Right lung (tissue), 5 donors: Measurements from ENCODE around the gene USP30. TPM values are rescaled to one million over a fixed set of nuclear protein-coding genes. Genes with fewer than 3 reads are reported as not detected.
A peak's percentile ranks its signal among the peaks of the same experiment; 100 is the strongest.
"Not testable (repeated sequence)": the region's sequence is repeated elsewhere in the genome, so short reads cannot be mapped to it uniquely, and the experiment has no call there.

Experiments used
- DNase-seq, 2 donors: peaks; one replicate each; pipeline ENCODE4 v3.0.0-alpha.2; 2013
- polyA plus RNA-seq, 5 donors: library from polyadenylated mRNA; unstranded; fragments of 120-200 nt; gene quantifications; one replicate each; pipeline versions ENCODE4 v1.2.1 to v1.2.3, GENCODE V29; 2013; ENCODE audit warnings: inconsistent platforms in 1 of 5, low replicate concordance in 1 of 5; ENCODE audit not compliant: insufficient read length in 5 of 5, insufficient read depth in 1 of 5

The USP30 gene
- polyA plus RNA-seq, 5 donors = 20.2 to 29.3 (median 24.6) TPM

- not testable (repeated sequence) for DNase-seq
These were observed 2.6 kb upstream of the USP30 start for GRCh38 chr12:109049794-109050193.

- no peak for DNase-seq
These were observed 321 bp upstream of the USP30 start for GRCh38 chr12:109052097-109052413.

GRCh38 chr12:109053382-109054123, 1.2 kb downstream of the USP30 start:
- DNase-seq = peak; percentile 1

DNA sequence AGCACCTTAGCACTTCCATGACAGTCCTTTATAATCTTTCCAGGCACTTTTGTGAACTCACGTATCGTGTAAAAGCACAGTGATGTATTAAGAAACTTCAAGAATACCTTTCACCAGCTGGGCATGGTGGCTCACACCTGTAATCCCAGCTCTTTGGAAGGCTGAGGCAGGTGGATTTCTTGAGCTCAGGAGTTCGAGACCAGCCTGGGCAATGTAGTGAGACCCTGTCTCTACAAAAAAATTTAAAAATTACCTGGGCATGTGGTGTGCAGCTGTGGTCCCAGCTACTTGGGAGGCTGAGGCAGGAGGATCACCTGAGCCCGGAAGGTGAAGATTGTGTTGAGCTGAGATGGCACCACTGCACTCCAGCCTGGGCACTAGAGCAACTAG, 1.7 kb downstream of the USP30 start:
- not testable (repeated sequence) for DNase-seq

- DNase-seq = no peak
These were observed 2.1 kb downstream of the USP30 start for GRCh38 chr12:109054520-109054919.

DNA sequence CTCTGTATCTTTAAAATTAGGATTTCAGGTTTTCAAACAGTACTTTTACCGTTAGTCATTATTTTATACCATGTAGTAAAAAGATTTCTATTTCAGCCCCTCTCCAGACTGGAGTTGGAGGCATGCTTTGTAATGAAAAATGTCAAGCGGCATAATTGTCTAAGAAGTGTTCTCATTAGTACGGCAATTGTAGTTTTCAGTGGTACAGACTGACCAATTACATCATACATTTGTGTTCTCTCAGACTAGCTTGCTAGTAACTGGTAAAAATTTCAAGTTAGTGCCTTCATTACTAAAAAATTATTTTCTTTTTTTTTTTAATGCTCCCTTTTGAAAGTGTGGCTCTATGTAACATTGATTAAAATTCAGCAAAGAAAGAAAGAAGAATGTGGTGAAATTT, 4.5 kb downstream of the USP30 start:
- DNase-seq = no peak

DNA sequence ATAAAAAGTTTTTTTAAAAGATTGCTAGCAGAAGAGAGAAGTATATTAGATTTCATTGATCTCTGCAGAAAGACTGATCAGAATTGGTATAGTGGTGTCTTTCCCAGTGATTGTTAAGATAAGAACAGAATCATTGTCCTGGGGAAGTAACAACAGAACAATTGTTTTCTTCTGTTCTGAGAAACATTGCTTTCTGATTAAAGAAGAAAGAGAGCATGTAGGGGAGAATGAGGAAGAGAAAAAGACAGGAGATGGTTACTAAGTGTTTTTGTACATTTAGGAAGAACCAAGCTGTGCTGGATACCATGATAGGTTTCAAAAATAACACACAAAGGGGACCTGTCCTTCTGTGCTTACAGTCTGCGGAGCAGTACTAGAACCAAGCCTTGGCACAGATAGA, 5.0 kb downstream of the USP30 start:
- no peak for DNase-seq

DNA sequence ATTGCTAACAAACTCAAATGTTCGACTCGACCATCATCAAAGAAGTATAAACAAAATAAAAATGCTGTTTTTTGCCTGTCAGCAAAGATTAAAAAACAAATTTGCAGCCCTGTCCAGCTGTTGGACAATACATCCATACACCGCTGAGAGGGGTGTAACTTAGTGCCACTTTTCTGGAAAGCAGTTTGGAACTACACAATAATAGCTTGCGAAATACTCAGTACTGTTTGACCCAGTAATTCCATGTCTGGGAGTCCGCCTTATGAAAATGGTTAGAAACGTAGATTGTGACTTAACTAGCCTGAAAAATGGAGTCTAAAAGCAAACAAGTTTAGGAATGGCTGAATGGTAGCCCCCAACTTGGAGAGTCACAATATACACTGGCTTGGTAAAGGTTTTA, 6.4 kb downstream of the USP30 start:
- no peak for DNase-seq

DNA sequence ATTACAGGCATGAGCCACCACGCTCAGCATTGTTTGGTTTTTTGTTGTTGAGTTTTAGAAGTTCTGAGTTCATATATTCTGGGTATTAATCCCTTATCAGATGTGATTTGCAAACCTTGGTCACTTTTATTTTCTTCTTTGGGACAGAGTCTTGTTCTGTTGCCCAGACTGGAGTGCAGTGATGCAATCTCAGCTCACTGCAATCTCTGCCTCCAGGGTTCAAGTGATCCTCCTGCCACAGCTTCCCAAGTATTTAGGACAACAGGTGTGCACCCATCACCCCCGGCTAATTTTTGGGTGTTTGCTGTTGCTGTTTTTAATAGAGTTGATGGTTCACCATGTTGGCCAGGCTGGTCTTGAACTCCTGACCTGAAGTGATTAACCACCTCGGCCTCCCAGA, 11.8 kb downstream of the USP30 start:
- DNase-seq = no peak

- DNase-seq = no peak
These were observed 12.9 kb downstream of the USP30 start for GRCh38 chr12:109065154-109065852.

DNA sequence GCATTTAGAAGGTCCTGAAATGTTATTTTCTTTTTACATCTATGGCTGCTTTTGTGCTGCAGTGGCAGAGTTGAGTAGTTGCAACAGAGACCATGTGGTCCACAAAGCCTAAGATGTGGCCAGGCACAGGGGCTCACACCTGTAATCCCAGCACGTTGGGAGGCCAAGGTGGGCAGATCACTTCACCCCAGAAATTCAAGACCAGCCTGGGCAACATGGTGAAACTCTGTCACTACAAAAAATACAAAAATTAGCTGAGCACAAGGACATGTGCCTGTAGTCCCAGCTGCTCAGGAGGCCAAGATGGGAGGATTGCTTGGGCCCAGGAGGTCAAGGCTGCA, 13.4 kb downstream of the USP30 start:
- no peak for DNase-seq

GRCh38 chr12:109069307-109070271, 17.2 kb downstream of the USP30 start:
- no peak for DNase-seq

DNA sequence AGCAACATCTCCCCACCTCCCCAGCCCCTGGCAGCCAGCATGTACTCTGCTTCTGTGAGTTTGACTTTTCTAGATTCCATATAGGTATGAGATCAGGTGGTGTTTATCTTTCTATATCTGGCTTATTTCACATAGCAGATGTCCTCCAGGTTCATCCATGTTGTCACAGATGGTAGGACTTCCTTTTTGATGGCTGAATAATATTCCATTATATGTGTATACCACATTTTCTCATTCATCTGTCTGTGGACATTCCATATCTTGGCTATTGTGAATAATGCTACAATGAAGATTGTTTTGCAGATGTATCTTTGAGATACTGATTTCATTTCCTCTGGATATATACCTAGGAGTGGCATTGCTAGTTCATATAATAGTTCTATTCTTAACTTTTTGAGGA, 22.5 kb downstream of the USP30 start:
- DNase-seq = no peak

DNA sequence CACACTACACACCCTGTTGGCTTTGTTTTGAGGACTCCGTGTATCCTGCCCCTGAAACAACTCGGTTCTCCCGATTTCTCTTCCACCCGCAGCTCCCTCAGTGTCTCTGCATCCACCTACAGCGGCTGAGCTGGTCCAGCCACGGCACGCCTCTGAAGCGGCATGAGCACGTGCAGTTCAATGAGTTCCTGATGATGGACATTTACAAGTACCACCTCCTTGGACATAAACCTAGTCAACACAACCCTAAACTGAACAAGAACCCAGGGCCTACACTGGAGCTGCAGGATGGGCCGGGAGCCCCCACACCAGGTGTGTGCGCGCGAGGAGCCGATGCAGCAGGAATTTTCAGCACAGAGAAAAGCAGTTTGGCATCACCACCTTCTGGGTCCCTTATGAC, 30.4 kb downstream of the USP30 start:
- DNase-seq = no peak

DNA sequence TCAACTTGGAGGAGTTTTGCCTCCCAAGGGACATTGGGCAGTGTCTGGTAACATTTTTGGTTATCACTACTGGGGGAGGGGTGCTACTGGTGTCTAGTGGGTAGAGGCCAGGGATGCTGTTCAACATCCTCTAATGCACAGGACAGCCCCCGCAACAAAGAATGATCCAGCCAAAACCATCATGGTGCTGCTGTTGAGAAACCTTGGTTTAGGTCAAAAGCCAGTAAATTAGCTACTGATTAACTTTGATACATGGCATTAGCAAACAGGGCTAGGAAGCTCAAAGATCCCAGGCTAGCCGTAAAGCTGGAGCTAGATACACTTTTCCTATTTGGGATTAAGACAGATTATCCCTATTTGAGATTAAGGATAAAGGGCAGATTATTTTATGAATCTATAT, 32.0 kb downstream of the USP30 start:
- no peak for DNase-seq

GRCh38 chr12:109085590-109085989, 33.2 kb downstream of the USP30 start:
- DNase-seq = no peak

GRCh38 chr12:109087250-109087649, 34.9 kb downstream of the USP30 start:
- DNase-seq = no peak

DNA sequence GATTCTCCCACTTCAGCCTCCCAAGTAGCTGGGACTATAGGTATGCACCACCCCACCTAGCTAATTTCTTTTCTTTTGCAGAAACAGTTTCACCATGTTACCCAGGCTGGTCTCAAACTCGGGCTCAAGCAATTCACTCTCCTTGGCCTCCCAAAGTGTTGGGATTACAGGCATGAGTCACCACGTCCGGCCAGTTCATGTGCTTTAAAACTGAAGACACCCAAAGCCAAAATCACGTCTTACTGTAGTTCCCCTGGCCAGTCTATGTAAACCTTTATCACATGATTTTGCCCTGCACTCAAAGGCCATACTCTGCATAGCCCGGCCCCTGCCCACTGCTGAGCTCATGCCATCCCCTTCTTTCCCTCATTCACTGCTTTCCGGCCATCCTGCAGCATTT, 36.4 kb downstream of the USP30 start:
- DNase-seq = no peak

- no peak for DNase-seq
These were observed 37.3 kb downstream of the USP30 start for GRCh38 chr12:109089683-109090082.

GRCh38 chr12:109092497-109093021, 40.2 kb downstream of the USP30 start:
- DNase-seq = no peak

DNA sequence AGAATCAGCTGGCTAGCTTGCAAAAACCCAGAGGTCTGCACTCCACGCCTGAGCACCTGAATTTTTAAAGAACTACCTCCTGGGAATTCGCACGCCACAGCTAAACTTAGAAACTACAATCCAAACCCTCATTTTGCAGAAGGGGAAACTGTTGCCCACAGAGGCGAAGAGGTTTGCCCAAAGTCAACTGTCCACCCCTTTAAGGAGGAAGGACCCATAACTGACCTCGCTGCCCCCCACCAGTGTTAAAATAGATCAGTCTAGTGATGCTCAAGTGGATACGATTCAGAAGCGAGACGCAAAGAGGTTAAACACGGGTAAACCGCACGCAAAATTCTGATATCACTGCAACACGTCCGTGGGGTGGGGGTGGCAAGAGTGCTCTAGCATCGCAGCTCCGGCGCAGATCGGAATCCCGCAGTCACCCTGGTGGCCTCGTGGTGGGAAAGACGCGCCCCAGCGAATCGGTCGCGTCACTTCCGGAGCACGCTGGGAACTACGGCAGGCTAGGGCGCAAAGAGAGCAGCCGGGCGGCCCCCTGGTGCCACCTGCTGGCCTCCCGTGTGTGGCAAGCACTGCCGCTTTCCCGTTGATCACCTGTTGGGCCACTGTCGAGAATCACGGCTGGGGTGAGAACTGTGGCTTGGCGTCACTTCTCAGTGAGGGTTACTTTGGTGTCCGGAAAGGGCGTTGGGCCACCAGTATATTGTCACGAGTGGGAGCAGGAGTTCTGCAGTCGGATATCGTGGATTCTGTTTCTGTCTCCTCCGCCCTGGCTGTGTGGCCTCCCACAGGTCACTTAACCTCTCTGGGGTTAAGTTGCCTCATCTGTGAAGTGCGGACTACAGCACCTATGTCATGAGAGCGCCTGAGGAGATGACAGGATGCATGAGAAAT, 40.9 kb downstream of the USP30 start, which contains the start of gene ALKBH2:
Gene ALKBH2, minus strand, starts transcription at position 451 of the 897 bp plus-strand sequence. CDS start 686 bp downstream, outside the sequence.
- DNase-seq = peak; percentile 89 to 91
